GM23338 (cell line): Measurements from ENCODE around the gene GOT2. TPM values are rescaled to one million over a fixed set of nuclear protein-coding genes. Genes with fewer than 3 reads are reported as not detected.

ENCODE experiments used
- ATAC-seq: fragments of 200-7000 bp; cut with Tn5 transposase; 3 replicates; pipeline ENCODE4 v1.9.1; 2020
- DNase-seq: peaks from one replicate; pipeline ENCODE4 v3.0.0-alpha.2; 2015; ENCODE audit warnings: low spot score
- H2AFZ ChIP-seq: fragments of 200-600 bp; sonication (generic); 2 replicates; pipeline ENCODE4 v1.8.0; 2016; ENCODE audit warnings: antibody characterized with exemption, mild to moderate bottlenecking, moderate library complexity
- H3F3A ChIP-seq: fragments of 200-600 bp; sonication (generic); replicated peaks from 2 replicates; pipeline ENCODE4 v1.8.0; 2017; ENCODE audit warnings: antibody characterized with exemption, mixed run types, low read depth
- H3K27ac ChIP-seq: fragments of 200-600 bp; sonication (generic); 2 replicates; pipeline ENCODE4 v1.6.1; 2016; ENCODE audit warnings: low read depth
- H3K27me3 ChIP-seq: fragments of 200-600 bp; sonication (generic); 2 replicates; pipeline ENCODE4 v1.8.0; 2016; ENCODE audit warnings: mild to moderate bottlenecking, mixed run types, moderate library complexity; ENCODE audit not compliant: insufficient read depth
- H3K36me3 ChIP-seq: fragments of 200-600 bp; sonication (generic); 2 replicates; pipeline ENCODE4 v1.8.0; 2016; ENCODE audit warnings: mild to moderate bottlenecking; ENCODE audit not compliant: insufficient read depth
- H3K4me1 ChIP-seq: fragments of 200-600 bp; sonication (generic); 2 replicates; pipeline ENCODE4 v1.8.0; 2016; ENCODE audit warnings: mild to moderate bottlenecking, moderate library complexity; ENCODE audit not compliant: insufficient read depth
- H3K4me2 ChIP-seq: fragments of 200-600 bp; sonication (generic); 2 replicates; pipeline ENCODE4 v1.7.1; 2017; ENCODE audit warnings: mixed run types
- H3K4me3 ChIP-seq: fragments of 200-600 bp; sonication (generic); 2 replicates; pipeline ENCODE4 v1.6.1; 2016; ENCODE audit warnings: mixed run types
- H3K79me2 ChIP-seq: fragments of 200-600 bp; sonication (generic); replicated peaks from 2 replicates; pipeline ENCODE4 v1.8.0; 2017; ENCODE audit warnings: mild to moderate bottlenecking; ENCODE audit not compliant: insufficient read depth
- H3K9me2 ChIP-seq: fragments of 200-600 bp; sonication (generic); 2 replicates; pipeline ENCODE4 v1.8.0; 2017; ENCODE audit not compliant: insufficient read depth
- H4K20me1 ChIP-seq: fragments of 200-600 bp; sonication (generic); replicated peaks from 2 replicates; pipeline ENCODE4 v1.8.0; 2017; ENCODE audit warnings: mild to moderate bottlenecking; ENCODE audit not compliant: insufficient read depth
- H3K27ac Mint-ChIP-seq: 2 replicates; pipeline ENCODE4 v1.8.0; 2020; ENCODE audit warnings: inconsistent platforms, mild to moderate bottlenecking, moderate library complexity, mixed read lengths
- H3K27me3 Mint-ChIP-seq: 3 replicates; pipeline ENCODE4 v1.8.0; 2022; ENCODE audit warnings: low read depth, mild to moderate bottlenecking, moderate library complexity, mixed read lengths, inconsistent platforms; ENCODE audit not compliant: insufficient read depth, poor library complexity
- H3K36me3 Mint-ChIP-seq: 3 replicates; pipeline ENCODE4 v1.8.0; 2021; ENCODE audit warnings: low read depth, mild to moderate bottlenecking, inconsistent platforms, moderate library complexity, mixed read lengths
- H3K4me1 Mint-ChIP-seq: 3 replicates; pipeline ENCODE4 v1.8.0; 2020; ENCODE audit warnings: mild to moderate bottlenecking, inconsistent platforms, mixed read lengths
- H3K4me3 Mint-ChIP-seq: 3 replicates; pipeline ENCODE4 v1.8.0; 2021; ENCODE audit warnings: moderate library complexity, mild to moderate bottlenecking, inconsistent platforms, mixed read lengths
- H3K9me3 Mint-ChIP-seq: 3 replicates; pipeline ENCODE4 v1.8.0; 2020; ENCODE audit warnings: moderate library complexity, mild to moderate bottlenecking, inconsistent platforms, mixed read lengths
- CTCF ChIP-seq, 2 experiments: fragments of 200-600 bp in 1 of 2; sonication (generic) in 1 of 2; conservative IDR thresholded peaks; 2 replicates each; pipeline versions ENCODE4 v1.5.1 to v1.6.1; 2016 to 2017; ENCODE audit warnings: antibody characterized with exemption in 2 of 2, low read depth in 2 of 2, mild to moderate bottlenecking in 2 of 2, moderate library complexity in 1 of 2
- EZH2 ChIP-seq: fragments of 200-600 bp; sonication (generic); IDR thresholded peaks from one replicate; pipeline ENCODE4 v1.8.0; 2017; ENCODE audit warnings: antibody characterized with exemption, mild to moderate bottlenecking, low read depth; ENCODE audit not compliant: unreplicated experiment
- EZH2phosphoT487 ChIP-seq: fragments of 200-600 bp; sonication (generic); IDR thresholded peaks from one replicate; pipeline ENCODE4 v1.8.1; 2018; ENCODE audit warnings: antibody characterized with exemption; ENCODE audit not compliant: unreplicated experiment
- STAT1 ChIP-seq: IDR thresholded peaks from one replicate; pipeline ENCODE4 v1.6.1; 2016; ENCODE audit warnings: antibody characterized with exemption; ENCODE audit not compliant: unreplicated experiment
- ZNF331 ChIP-seq: fragments of 250-450 bp; sonication (Bioruptor Pico); IDR thresholded peaks from 2 replicates; pipeline ENCODE4 v1.5.0; 2020; ENCODE audit warnings: low read depth, mild to moderate bottlenecking, moderate library complexity
- polyA plus RNA-seq: library from polyadenylated mRNA; unstranded; fragments of >200 nt; fragmentation: Nextera tagmentation; extraction: Ambion mirVana; gene quantifications from 2 replicates; pipeline ENCODE4 v1.2.1, GENCODE V29; 2016
- total RNA-seq: library from RNA; depleted of rRNA; stranded (reverse); fragments of >200 nt; shearing (Covaris generic); gene quantifications from 2 replicates; pipeline ENCODE4 v1.2.3, GENCODE V29; 2014
- TF ChIP-seq, protein P1 (sequence below): fragments of 250-450 bp; sonication (Bioruptor Pico); IDR thresholded peaks from 2 replicates; pipeline ENCODE4 v1.5.0; 2020; ENCODE audit warnings: mild to moderate bottlenecking, moderate library complexity

The GOT2 gene
- total and polyA plus RNA-seq, 2 experiments from 2014 or later: 133 to 205 TPM

DNA sequence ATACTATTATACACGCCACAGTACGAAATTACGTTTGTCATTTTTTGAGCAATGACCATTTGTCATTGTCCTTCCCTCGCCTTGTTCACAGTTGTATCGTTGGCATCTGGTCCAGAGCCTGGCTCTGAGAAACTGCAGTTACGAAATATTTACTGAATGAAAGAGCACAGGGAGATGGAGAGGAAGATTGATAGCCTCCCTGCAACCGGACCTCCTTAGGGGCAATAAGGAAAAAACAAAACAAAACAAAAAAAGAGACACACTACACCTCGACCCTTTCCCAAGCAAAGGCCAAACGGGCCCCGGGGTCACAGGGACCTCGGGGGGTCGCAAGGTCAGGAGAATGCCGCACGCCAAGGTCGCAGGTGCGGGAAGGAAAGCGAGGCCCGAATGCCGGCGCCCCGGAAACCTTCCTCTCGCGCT is 857 bp downstream of the GOT2 start (continued):
- TF ChIP-seq CTCF (conservative IDR thresholded peaks at IDR 0.05; ENCODE audit: low read depth in 2 of 2) (no peak), EZH2 (no peak), EZH2phosphoT487 (no peak)
- TF ChIP-seq, protein P1, sequence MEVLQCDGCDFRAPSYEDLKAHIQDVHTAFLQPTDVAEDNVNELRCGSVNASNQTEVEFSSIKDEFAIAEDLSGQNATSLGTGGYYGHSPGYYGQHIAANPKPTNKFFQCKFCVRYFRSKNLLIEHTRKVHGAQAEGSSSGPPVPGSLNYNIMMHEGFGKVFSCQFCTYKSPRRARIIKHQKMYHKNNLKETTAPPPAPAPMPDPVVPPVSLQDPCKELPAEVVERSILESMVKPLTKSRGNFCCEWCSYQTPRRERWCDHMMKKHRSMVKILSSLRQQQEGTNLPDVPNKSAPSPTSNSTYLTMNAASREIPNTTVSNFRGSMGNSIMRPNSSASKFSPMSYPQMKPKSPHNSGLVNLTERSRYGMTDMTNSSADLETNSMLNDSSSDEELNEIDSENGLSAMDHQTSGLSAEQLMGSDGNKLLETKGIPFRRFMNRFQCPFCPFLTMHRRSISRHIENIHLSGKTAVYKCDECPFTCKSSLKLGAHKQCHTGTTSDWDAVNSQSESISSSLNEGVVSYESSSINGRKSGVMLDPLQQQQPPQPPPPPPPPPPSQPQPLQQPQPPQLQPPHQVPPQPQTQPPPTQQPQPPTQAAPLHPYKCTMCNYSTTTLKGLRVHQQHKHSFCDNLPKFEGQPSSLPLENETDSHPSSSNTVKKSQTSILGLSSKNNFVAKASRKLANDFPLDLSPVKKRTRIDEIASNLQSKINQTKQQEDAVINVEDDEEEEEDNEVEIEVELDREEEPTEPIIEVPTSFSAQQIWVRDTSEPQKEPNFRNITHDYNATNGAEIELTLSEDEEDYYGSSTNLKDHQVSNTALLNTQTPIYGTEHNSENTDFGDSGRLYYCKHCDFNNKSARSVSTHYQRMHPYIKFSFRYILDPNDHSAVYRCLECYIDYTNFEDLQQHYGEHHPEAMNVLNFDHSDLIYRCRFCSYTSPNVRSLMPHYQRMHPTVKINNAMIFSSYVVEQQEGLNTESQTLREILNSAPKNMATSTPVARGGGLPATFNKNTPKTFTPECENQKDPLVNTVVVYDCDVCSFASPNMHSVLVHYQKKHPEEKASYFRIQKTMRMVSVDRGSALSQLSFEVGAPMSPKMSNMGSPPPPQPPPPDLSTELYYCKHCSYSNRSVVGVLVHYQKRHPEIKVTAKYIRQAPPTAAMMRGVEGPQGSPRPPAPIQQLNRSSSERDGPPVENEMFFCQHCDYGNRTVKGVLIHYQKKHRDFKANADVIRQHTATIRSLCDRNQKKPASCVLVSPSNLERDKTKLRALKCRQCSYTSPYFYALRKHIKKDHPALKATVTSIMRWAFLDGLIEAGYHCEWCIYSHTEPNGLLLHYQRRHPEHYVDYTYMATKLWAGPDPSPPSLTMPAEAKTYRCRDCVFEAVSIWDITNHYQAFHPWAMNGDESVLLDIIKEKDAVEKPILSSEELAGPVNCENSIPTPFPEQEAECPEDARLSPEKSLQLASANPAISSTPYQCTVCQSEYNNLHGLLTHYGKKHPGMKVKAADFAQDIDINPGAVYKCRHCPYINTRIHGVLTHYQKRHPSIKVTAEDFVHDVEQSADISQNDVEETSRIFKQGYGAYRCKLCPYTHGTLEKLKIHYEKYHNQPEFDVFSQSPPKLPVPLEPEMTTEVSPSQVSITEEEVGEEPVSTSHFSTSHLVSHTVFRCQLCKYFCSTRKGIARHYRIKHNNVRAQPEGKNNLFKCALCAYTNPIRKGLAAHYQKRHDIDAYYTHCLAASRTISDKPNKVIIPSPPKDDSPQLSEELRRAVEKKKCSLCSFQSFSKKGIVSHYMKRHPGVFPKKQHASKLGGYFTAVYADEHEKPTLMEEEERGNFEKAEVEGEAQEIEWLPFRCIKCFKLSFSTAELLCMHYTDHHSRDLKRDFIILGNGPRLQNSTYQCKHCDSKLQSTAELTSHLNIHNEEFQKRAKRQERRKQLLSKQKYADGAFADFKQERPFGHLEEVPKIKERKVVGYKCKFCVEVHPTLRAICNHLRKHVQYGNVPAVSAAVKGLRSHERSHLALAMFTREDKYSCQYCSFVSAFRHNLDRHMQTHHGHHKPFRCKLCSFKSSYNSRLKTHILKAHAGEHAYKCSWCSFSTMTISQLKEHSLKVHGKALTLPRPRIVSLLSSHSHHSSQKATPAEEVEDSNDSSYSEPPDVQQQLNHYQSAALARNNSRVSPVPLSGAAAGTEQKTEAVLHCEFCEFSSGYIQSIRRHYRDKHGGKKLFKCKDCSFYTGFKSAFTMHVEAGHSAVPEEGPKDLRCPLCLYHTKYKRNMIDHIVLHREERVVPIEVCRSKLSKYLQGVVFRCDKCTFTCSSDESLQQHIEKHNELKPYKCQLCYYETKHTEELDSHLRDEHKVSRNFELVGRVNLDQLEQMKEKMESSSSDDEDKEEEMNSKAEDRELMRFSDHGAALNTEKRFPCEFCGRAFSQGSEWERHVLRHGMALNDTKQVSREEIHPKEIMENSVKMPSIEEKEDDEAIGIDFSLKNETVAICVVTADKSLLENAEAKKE (CRISPR knock-in tag): no peak

- ATAC-seq (no peak), DNase-seq (peak; percentile 11)
- Mint-ChIP-seq H3K4me1 (peaks cover 18% of the 10 kb centered on the region), H3K4me3 (peak overlapping the region; percentile 100), H3K36me3 (peaks cover 23% of the 10 kb centered on the region), H3K27ac (peak overlapping the region; percentile 84), H3K27me3 (peaks cover 6% of the 10 kb centered on the region), H3K9me3 (no peaks in the 10 kb centered on the region)
- Histone ChIP-seq H3K4me2 (peak overlapping the region; percentile 98), H3K79me2 (peaks cover 62% of the 10 kb centered on the region), H3F3A (no peaks in the 10 kb centered on the region), H3K4me3 (peak overlapping the region; percentile 92), H3K9me2 (no peaks in the 10 kb centered on the region), H3K27ac (no peak overlapping the region), H3K27me3 (no peaks in the 10 kb centered on the region), H3K4me1 (peaks cover 13% of the 10 kb centered on the region; the same call in 1 of the 2 replicates), H2AFZ (peak overlapping the region; percentile 90; the same call in 1 of the 2 replicates), H3K36me3 (no peaks in the 10 kb centered on the region), H4K20me1 (peaks cover 18% of the 10 kb centered on the region)
- TF ChIP-seq EZH2: no peak
- TF ChIP-seq, protein P1 (CRISPR knock-in tag): no peak
- no peak for TF ChIP-seq STAT1
- no peak for TF ChIP-seq ZNF331 (CRISPR knock-in tag)
Measured at GRCh38 chr16:58732545-58733247, 1.4 kb downstream of the GOT2 start.
